Gastrocnemius medialis (tissue), 4 donors: ENCODE data around the gene MTA1. TPM values are rescaled to one million over a fixed set of nuclear protein-coding genes. Genes with fewer than 3 reads are reported as not detected.

Source experiments
- ATAC-seq, 2 donors: fragments of 150-250 bp; one replicate each; pipeline ENCODE4 v1.9.1; 2016
- DNase-seq, 2 donors: peaks; one replicate each; pipeline ENCODE4 v3.0.0-alpha.2; 2019
- H3K27ac ChIP-seq, 4 donors: fragments of 200-600 bp; sonication (generic); 1 replicate in 1 of 4; 2 replicates in 3 of 4; pipeline ENCODE4 v1.5.1; 2016 to 2018; ENCODE audit warnings: mild to moderate bottlenecking in 2 of 4, moderate library complexity in 1 of 4
- H3K27me3 ChIP-seq, 3 donors: fragments of 200-600 bp; sonication (generic) in 2 of 3; 1 replicate in 1 of 3; 2 replicates in 2 of 3; pipeline versions ENCODE4 v1.5.1 to v1.6.0; 2016 to 2019; ENCODE audit warnings: mild to moderate bottlenecking in 1 of 3, moderate library complexity in 1 of 3
- H3K36me3 ChIP-seq, 2 donors: fragments of 200-600 bp; sonication (generic) in 1 of 2; one replicate each; pipeline ENCODE4 v1.5.1; 2017 to 2018
- H3K4me1 ChIP-seq, 2 donors: fragments of 200-600 bp; sonication (generic) in 1 of 2; one replicate each; pipeline ENCODE4 v1.5.1; 2016 to 2017; ENCODE audit warnings: mild to moderate bottlenecking in 2 of 2
- H3K4me3 ChIP-seq, 4 donors: fragments of 200-600 bp; sonication (generic) in 3 of 4; 1 replicate in 1 of 4; 2 replicates in 3 of 4; pipeline ENCODE4 v1.5.1; 2016 to 2019; ENCODE audit warnings: mild to moderate bottlenecking in 2 of 4
- H3K9me3 ChIP-seq, 3 donors: fragments of 200-600 bp; sonication (generic) in 2 of 3; 1 replicate in 1 of 3; 2 replicates in 2 of 3; pipeline ENCODE4 v1.5.1; 2016 to 2019
- CTCF ChIP-seq, 5 experiments: fragments of 450-650 bp in 3 of 5; fragments of 200-600 bp in 2 of 5; sonication (generic) in 2 of 5; IDR thresholded peaks in 4 of 5; conservative IDR thresholded peaks in 1 of 5; 1 replicate in 4 of 5; 2 replicates in 1 of 5; pipeline ENCODE4 v1.5.1; 2016 to 2019; ENCODE audit warnings: antibody characterized with exemption in 5 of 5, mild to moderate bottlenecking in 3 of 5, moderate library complexity in 3 of 5
- POLR2A ChIP-seq, 2 donors: fragments of 450-650 bp; IDR thresholded peaks; one replicate each; pipeline ENCODE4 v1.6.1; 2017; ENCODE audit warnings: antibody characterized with exemption in 2 of 2, mild to moderate bottlenecking in 2 of 2, moderate library complexity in 2 of 2
- in situ Hi-C, 4 donors: fragments of 200-750 bp; cut with MboI; loops; one replicate each; pipeline versions ENCODE4 v1.15.0 to v1.8.0; 2017; ENCODE audit warnings: low sequenced_read_pairs in 4 of 4
- intact Hi-C: fragments of 100-400 bp; cut with DNase I; formaldehyde crosslinking; loops from one replicate; pipeline ENCODE4 v1.15.1; 2023; ENCODE audit warnings: low total_unique reads
- total RNA-seq, 4 donors: library from RNA; depleted of rRNA; stranded (reverse); fragments of >200 nt; gene quantifications; one replicate each; pipeline versions ENCODE4 v1.1.0 to v1.2.3, GENCODE V29; 2016

MTA1 gene
- total RNA-seq, 4 donors from 2014 or later: 18.2 to 30.8 (median 28.2) TPM

DNA sequence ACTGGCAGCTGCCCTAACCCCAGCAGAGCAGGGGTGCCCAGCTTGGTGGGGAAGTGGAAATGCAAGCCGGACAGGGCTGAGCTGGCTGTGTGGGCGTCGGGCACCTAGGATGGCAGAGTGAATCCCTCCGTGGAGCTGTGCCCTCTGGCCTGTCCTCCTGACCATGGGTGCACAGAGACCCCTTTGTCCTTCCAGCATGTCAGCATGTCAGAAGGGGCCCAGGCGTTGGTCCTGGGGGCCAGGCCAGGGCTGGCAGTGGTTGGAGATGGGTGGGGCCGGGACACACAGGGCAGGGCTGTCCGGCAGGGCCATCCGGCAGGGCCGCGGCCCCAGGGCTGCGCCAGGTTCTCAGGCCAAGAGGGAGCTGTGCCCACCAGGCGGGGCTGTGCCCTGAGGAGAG is 30.1 kb upstream of the MTA1 start:
- intact Hi-C loops: loop anchor here (1.0 kb wide), 1 partner anchor 39 kb away; no protein-coding TSS in a partner anchor
- no peak overlapping the region for H3K4me3 ChIP-seq
- no peak for TF ChIP-seq CTCF (IDR thresholded peaks at IDR 0.05 in 4 of 5, conservative IDR thresholded peaks at IDR 0.05 in 1 of 5)
- no peak for TF ChIP-seq POLR2A (IDR thresholded peaks at IDR 0.05)
- DNase-seq: no peak
- no peaks in the 10 kb centered on the region for H3K27me3 ChIP-seq
- ATAC-seq: peak in 1 of 2 donors; percentile 38
- peaks cover 0 to 6% of the 10 kb centered on the region in 2 donors for H3K4me1 ChIP-seq
- H3K9me3 ChIP-seq: no peaks in the 10 kb centered on the region
- in situ Hi-C loops: no loop called here
- peak overlapping the region in 1 of 4 donors; percentile 50 for H3K27ac ChIP-seq
- peaks cover 0 to 11% of the 10 kb centered on the region in 2 donors for H3K36me3 ChIP-seq

DNA sequence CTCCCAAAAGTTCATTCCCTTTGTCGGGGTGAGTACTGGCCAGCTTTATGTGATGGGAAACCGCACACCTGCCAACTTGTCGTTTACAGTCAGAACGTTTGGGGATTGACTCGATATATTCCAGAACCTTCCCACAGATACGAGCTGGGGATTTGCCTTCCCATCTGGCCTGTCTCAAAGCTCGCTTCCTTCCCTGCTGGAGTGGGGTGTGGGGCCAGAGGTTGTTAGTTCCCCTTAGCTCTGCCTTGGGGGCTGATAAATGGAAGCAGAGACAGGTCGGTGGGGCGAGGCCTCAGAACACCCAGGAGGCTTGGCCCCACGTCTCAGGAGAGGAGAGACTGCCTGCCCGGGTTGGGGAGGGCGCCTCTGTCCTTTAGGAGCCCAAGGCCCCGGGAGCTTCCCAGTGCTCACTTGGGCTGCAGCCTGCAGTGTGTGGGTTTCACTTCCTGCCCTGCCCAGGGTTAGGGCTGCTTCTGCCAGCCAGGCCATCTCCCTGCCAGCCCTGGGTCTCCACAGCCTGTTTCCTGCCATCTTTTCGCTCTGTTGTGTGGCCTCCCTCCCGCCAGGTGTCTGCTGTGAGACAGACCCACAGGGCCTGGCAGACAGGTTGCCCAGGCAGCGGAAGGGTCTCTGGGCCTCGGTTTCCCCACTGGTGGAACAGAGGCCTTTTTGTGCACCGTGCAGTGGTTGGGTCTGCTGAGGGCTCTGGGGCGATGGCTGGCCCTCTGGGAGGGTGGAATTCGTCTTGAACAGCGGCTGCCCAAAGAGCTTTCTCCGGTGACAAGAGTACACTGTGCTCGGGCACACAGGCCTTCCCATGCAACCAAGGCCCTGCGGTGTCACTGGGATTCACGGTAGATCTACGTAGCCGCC is 29.4 kb upstream of the MTA1 start:
- intact Hi-C loops: loop anchor here (1.0 kb wide), 1 partner anchor 38 kb away; no protein-coding TSS in a partner anchor

DNA sequence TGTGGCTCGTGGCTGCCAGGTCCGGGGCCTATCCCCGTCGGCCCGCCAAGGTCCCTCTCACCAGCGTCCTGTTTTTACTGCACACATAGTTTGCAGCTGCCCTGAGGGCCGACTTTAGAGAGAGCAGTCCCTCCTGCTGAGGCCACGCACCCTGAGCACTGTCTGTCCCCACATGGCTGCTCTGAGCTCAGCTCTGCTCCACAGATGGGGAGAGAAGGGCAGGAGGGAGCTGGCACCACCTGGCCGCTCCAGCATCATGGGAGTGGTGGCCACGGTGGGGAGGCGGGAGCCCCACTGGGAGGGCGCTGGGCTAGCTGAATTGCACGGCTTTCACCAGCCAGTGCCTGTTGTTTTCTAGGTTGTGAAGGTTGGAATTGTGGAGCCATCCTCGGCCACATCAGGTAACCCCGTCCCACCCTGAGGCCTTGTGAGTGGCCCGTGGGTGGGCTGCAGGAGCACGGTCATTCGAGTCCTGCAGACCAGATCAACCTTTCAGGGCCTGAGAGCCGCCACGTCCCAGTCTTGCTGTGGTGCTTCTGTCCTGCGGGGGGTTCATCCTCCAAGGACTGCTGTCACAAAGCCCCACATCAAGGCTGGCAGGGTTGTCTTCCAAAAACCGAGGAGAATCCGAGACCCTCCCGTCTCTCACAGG is 28.7 kb upstream of the MTA1 start:
- DNase-seq: no peak
- in situ Hi-C loops (no loop called here), intact Hi-C loops (no loop called here)
- Histone ChIP-seq H3K4me3 (no peak overlapping the region), H3K9me3 (no peaks in the 10 kb centered on the region), H3K36me3 (peaks cover 0 to 10% of the 10 kb centered on the region in 2 donors), H3K27ac (no peak overlapping the region), H3K4me1 (peaks cover 0 to 6% of the 10 kb centered on the region in 2 donors), H3K27me3 (no peaks in the 10 kb centered on the region)
- ATAC-seq: no peak
- no peak for TF ChIP-seq POLR2A (IDR thresholded peaks at IDR 0.05)
- no peak for TF ChIP-seq CTCF (IDR thresholded peaks at IDR 0.05 in 4 of 5, conservative IDR thresholded peaks at IDR 0.05 in 1 of 5)

More for the DNA sequence above, 29.4 kb upstream of the MTA1 start:
- DNase-seq (no peak), ATAC-seq (peak in 1 of 2 donors; percentile 10)
- peaks cover 0 to 10% of the 10 kb centered on the region in 2 donors for H3K36me3 ChIP-seq
- no peaks in the 10 kb centered on the region for H3K27me3 ChIP-seq
- no peak overlapping the region for H3K4me3 ChIP-seq
- in situ Hi-C loops: no loop called here
- no peaks in the 10 kb centered on the region for H3K9me3 ChIP-seq
- H3K27ac ChIP-seq: peak overlapping the region in 1 of 4 donors; percentile 50
- TF ChIP-seq POLR2A (IDR thresholded peaks at IDR 0.05): no peak
- TF ChIP-seq CTCF (IDR thresholded peaks at IDR 0.05 in 4 of 5, conservative IDR thresholded peaks at IDR 0.05 in 1 of 5): no peak
- peaks cover 0 to 6% of the 10 kb centered on the region in 2 donors for H3K4me1 ChIP-seq

DNA sequence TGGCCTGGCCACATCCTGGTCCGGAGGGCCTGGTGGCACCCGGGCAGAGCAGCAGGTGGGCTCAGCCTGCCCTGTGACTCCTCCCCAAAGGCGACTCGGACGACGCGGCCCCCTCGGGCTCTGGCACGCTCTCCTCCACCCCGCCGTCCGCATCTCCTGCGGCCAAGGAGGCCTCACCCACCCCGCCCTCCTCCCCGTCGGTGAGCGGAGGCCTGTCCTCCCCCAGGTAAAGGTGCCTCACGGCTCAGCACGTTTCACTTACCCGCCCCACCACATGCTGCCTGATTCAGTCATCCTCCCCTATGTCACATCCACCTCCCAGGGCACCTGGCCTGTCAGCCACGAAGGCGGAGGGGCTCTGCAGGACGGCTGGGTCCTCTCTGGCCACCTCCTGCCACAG is 28.1 kb upstream of the MTA1 start:
- H3K9me3 ChIP-seq: no peaks in the 10 kb centered on the region
- DNase-seq: no peak
- no peak for TF ChIP-seq CTCF (IDR thresholded peaks at IDR 0.05 in 4 of 5, conservative IDR thresholded peaks at IDR 0.05 in 1 of 5)
- TF ChIP-seq POLR2A (IDR thresholded peaks at IDR 0.05): no peak
- in situ Hi-C loops (no loop called here), intact Hi-C loops (no loop called here)
- no peak for ATAC-seq
- H3K27me3 ChIP-seq: no peaks in the 10 kb centered on the region
- peaks cover 0 to 10% of the 10 kb centered on the region in 2 donors for H3K36me3 ChIP-seq
- H3K4me3 ChIP-seq: no peak overlapping the region
- no peak overlapping the region for H3K27ac ChIP-seq
- H3K4me1 ChIP-seq: peaks cover 0 to 6% of the 10 kb centered on the region in 2 donors
